GM18868 (cell line): Measurements from ENCODE around the gene C1orf141.
"Not testable (repeated sequence)": the region's sequence is repeated elsewhere in the genome, so short reads cannot be mapped to it uniquely, and the experiment has no call there.

ENCODE experiments used
- ATAC-seq: cut with Tn5 transposase; IDR thresholded peaks from one replicate; pipeline ENCODE4 v1.9.1; 2021; ENCODE audit warnings: mild to moderate bottlenecking, moderate library complexity; ENCODE audit not compliant: unreplicated experiment

C1orf141 gene

GRCh38 chr1:67143966-67144365 is 9.2 kb upstream of the C1orf141 start:
- no peak for ATAC-seq

DNA sequence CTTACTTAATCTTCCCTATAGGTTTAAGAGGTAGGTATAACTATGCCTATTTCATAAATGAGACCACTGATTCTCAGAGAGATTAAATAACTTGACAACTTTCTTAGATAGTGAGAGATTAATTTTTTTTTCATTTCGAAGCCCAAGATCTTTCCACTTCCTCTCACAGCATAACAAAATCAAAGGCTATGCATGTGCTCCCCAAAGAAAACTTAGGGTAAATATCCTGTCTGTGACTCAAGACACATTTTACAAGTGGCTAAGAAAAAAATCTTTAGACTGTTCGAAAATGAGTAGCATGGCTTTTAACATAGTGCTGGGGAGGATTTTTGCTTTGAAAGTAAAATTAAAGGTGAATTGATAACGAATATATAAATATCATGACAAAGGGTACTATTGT is 8.2 kb upstream of the C1orf141 start:
- no peak for ATAC-seq

DNA sequence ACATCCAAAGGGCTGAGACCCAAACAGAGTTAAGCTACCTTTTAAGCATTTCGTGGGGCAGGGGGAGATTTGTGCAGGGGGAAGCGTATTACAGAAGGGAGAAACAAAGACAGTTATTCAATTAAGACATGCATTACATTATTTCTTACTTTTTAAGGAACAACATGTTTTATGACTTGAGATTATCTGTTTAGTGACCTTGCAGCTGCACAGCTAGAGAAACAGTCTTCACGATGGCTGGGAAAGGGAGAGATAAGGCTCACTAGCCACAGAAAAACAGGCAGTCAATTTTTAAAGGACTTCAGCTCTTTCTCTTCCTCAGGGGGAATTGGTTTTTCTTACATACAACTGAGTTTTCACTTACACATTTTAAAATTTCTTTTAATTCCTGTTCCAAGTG is 7.1 kb upstream of the C1orf141 start:
- not testable (repeated sequence) for ATAC-seq

DNA sequence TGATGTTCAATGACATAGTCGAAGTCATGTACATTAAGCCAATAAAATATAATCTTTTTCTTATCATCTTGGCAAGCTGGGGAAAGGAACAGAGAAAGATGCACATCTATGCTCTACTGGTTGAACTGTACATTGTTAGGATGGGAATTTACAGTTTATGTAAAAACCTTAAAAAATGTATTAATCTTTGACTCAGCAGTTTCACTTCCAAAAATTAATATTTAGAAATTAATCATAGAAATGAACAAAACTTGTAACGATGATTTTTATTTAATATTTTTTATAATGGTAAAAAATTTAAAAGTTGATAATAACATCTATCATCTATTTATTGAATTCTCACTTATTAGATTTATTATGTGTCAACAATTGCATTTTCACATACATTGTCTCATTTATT is 5.7 kb upstream of the C1orf141 start:
- ATAC-seq, result no peak

DNA sequence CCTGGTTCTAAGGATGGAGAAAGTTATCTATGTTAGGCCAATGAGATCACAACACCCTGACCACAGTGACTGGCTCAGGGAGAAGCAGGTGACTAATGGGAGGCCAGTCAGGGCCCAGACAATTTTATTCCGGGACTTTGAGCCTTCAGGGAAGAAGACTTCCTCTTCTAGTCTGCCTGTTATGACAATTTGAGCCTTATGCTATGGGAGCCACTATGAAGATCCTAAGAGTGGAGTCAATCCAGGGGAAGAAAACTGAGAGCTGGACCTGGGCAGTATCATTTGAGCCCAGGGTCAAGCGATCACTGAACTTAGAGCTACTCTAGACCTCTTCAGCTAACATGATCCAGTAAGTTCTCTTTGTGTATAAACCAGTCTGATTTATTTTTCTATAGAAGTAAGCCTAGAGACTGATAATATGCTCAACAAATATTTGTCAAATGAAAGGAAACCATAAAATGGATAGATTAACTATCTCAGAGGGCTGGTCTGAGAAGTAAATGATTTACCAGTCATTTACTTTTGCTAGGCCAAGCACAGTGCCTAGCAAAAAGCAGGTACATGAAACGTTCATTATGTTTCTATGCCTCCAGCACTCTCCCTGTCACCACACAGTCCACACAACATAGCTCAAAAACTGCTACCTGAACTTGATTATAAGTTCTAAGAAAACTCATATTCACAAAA is 4.2 kb upstream of the C1orf141 start:
- no peak for ATAC-seq

GRCh38 chr1:67137307-67137753 is 2.6 kb upstream of the C1orf141 start:
- ATAC-seq, result no peak

DNA sequence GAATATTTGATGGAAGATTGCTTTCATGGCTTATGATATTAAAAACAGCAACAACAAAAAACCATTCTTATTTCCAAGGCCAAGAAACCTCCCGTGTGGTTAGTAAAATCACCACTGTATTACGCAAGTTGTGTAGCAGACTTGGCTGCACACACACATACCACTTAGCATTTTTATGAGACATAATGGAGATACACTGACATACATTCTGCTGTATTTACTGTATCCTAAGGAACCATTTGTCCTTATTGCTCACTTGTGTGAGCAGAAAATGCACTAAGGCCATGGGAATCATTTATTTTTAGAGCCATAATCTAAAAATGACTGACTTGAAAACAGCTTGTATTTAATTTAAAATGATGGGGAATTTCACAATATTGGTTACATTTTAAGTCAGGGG is 584 bp upstream of the C1orf141 start:
- no peak for ATAC-seq

- no peak for ATAC-seq
Observed at GRCh38 chr1:67133177-67133576, 1.6 kb downstream of the C1orf141 start.

DNA sequence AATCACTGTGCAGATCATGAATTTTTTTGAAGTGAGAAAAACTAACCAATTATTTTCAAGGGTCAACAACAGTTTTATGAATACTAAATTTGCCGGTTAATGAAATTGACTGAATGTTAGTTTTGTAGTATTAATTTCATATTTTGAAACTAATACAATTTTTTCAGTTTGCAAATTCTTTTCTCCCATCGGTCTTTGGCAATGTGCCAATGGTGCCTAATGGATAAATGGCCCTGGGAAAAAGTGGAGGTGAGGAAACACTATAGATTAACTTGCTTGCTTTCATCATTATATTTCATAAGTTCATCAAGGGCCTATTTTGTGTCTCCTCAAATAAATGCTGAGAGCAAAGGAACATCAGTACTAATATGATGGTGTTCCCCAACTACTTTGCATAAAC is 4.1 kb downstream of the C1orf141 start:
- no peak for ATAC-seq

DNA sequence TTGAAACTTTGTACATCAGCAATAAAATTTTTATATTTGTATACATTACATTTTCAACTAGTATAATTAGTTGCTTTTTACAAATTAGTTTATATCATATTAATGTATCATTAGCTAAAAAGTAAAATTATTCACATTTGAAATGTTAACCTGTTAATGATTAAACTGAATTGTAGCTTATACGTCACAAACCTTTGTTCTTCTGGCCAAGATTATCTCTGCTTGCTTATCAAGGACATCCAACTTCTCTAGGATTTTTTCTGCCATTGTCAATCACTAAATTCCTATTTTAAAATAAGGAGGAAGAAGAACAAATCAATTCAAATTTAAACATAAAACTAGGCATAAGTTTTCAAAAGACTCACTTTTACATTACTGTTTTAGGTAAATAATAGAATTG is 7.8 kb downstream of the C1orf141 start:
- no peak for ATAC-seq

DNA sequence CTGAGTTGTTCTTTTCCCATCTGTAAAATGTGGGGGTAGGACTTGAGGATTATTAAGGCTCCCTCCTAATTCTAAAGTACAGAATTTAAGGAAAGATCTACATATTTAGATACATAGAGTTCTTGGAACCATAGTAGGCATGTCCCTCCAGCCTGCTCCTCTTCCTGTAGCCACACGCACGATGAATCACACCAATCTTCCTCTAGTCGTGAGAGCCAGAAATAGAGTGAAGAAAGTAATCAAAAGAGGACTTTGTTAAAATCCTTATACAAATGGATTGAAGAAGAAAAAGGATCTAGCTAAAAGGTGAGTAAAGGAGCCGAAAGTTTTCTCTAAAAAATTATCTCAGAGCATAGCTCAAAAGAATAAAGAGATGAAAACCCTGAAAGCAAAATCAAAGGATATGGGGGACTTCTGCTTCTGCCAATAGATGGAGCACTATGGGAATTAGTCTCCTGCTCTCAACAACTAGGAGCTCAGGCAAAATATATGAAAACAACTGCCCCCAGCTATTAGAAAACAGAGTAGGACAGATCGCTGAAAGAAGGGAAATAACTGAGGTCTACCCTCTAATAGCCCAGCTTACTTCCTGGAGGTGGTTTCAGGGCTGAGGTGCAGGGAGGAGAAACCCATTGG is 8.5 kb downstream of the C1orf141 start:
- no peak for ATAC-seq

DNA sequence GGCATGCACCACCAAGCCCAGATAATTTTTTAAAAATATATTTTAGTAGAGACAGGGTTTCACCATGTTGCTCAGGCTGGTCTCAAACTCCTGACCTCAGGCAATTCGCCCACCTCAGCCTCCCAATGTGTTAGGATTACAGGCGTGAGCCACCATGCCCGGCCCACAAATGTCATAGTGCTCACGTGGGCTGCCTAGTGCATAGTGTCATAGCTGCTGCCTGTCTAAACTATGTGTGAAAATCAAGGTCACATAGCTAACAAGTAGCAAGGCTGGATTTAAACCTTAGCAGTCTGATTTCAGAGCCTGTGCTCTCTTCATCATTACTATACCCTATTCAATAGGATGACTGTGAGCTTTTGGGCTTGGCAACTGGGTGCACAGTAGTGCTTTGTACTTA is 10.3 kb downstream of the C1orf141 start:
- no peak for ATAC-seq

DNA sequence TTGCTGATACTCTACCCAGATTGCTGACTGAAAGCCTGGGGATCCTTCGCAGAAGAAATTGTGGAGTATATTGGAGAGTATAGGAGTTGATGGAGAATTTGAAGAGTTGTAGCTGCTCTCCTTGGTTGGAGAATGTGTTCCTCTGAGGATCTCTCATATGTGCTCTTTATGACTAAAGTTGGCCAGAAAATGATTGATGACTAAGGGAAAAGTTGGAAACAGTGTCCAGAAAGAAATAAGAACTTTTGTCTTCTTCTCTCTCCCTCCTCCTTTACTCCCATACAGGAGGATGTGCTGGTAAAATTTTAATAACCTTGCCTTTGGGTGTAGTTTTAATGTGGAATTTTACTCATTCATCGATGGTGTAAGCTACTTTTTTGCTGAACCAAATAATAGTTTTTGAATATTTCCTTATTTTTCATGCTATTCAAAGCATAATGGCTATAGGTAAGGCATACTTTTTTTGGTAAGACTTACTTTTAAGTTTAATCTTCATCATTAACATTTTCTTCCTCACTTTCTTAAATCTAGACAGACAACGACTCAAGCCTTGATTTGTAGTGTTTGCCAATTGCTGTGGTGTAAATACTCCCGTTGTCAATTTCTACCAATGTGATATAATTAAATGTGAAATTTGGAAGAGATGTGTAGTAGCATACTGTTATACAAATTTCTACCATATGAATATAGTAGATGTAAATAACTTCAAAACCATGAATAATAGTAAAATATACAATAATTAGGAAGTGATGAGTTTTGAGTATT is 13.7 kb downstream of the C1orf141 start:
- no peak for ATAC-seq

GRCh38 chr1:67118646-67119045 is 16.1 kb downstream of the C1orf141 start:
- no peak for ATAC-seq

DNA sequence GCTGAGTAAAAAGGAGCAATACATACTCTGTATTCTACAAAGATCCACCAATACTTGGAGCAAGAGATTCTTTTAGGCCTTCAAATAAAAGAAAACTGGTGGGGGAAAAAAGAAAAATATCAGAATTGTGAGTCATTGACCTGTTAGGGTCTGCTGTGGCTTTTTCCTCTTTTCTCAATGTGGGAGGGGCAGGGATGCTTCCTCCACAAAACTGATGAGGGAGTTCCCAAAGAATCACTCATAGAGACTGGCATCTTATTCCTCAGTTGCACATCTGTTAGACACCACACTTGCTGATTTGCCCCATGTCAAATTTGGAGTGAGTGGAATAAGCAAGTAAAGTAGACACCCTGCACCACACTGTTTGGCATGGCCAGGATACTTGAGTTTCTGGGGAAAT is 16.6 kb downstream of the C1orf141 start:
- ATAC-seq, result no peak

DNA sequence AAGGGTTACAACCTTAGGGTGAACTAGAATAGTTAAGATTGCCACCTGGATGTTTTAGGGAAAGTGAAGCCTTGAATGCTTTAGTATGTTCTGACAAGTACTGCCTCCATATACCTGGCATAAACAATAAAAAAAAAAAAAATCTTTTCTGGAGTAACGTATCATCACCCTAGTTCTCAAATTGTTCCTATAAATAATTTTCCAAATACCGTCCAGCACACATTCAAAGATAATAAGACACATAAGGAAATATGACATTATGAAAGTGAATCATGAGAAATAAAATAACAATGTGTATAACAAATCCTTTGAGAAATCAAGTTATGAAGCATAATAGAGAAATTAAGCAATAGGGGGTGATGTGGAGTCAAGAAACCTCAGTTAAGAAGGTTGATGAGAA is 20.6 kb downstream of the C1orf141 start:
- ATAC-seq, result no peak

- peak; percentile 65 for ATAC-seq
Observed at GRCh38 chr1:67110352-67110751, 24.4 kb downstream of the C1orf141 start.

GRCh38 chr1:67105508-67105907 is 29.3 kb downstream of the C1orf141 start:
- ATAC-seq, result no peak

GRCh38 chr1:67103548-67103947 is 31.2 kb downstream of the C1orf141 start:
- ATAC-seq, result no peak

DNA sequence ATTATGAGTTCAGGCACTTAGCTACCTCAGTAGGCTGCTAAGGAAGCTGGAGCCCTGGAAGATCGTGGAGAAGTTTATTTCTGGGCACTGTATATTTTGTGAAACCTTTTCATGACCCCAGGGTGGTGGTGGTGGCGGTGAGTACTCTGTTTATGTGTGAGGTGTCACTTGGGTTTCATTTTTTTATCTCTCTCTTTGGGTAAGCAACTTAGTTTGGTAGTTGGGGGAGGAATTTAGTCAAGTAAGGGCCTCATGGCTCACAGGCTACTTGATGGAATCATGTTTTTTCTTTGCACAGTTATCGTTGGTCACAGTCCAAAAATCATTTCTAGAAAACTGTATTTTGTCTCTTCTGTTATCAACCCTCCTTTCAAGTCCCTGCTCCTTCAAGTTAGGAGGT is 33.9 kb downstream of the C1orf141 start:
- ATAC-seq, result no peak

GRCh38 chr1:67097305-67097704 is 37.5 kb downstream of the C1orf141 start:
- no peak for ATAC-seq

- ATAC-seq, result no peak
Observed at GRCh38 chr1:67094191-67094590, 40.6 kb downstream of the C1orf141 start.
